ENCODE results near the gene ZBTB7C.
A peak's percentile ranks its signal among the peaks of the same experiment; 100 is the strongest.

Gene ZBTB7C

DNA sequence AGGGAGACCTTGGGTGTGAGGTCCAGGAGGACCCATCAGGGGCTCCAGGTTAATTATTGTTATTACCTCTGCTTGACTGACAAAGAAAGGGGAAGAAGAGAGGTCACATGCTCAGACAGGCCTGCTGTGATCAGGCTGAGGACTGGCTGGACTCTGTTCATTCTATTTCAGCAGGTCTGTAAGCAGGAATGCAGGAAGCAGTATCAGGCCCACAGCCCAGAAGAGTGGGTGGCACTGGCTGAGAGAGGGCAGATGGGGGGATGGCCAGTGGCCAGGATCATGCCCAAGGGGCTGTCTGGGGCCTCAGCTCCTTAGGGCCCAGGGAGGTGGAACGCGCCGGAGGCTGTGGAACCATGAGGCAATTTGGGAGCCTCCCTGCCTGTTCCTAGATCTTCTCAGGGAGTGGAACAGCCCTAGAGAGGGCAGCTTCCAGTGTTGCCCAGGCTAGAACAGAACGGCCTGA lies 43.7 kb upstream of the ZBTB7C start:
- TF ChIP-seq, protein P1, sequence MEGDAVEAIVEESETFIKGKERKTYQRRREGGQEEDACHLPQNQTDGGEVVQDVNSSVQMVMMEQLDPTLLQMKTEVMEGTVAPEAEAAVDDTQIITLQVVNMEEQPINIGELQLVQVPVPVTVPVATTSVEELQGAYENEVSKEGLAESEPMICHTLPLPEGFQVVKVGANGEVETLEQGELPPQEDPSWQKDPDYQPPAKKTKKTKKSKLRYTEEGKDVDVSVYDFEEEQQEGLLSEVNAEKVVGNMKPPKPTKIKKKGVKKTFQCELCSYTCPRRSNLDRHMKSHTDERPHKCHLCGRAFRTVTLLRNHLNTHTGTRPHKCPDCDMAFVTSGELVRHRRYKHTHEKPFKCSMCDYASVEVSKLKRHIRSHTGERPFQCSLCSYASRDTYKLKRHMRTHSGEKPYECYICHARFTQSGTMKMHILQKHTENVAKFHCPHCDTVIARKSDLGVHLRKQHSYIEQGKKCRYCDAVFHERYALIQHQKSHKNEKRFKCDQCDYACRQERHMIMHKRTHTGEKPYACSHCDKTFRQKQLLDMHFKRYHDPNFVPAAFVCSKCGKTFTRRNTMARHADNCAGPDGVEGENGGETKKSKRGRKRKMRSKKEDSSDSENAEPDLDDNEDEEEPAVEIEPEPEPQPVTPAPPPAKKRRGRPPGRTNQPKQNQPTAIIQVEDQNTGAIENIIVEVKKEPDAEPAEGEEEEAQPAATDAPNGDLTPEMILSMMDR (IDR thresholded peaks at IDR 0.05; ENCODE audit: low read depth, low read length), result no peak
- in situ Hi-C loops (cut with HindIII; ENCODE audit: low sequenced_read_pairs), result no loop called here
- peak; percentile 19 for DNase-seq (ENCODE audit: low read depth, low spot score)
- H3K4me3 ChIP-seq (ENCODE audit: low read depth, low read length), result no peak overlapping the region

DNA sequence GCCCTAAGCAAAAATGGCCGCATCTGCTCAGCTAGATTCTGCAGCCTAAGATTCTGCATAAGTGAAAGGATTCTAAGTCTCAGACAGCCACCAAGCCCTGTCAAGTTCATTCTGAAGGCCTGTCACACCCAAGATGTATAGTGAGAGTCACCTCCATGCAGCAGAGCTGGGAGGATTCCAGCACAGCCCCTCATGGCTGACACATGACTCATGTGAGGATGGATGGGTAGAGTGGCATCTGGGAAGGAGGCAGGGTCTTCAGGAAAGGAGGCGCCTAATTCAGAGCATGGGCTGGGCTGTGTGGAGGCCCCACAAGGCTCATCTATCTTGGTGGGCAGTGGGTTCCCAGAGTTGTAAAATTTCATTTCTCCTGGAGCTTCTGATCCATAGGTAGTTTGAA lies 41.5 kb upstream of the ZBTB7C start:
- no peak for DNase-seq (ENCODE audit: low read depth, low spot score)
- H3K4me3 ChIP-seq (ENCODE audit: low read depth, low read length), result no peak overlapping the region
- in situ Hi-C loops (cut with HindIII; ENCODE audit: low sequenced_read_pairs), result no loop called here
- TF ChIP-seq, protein P1 (IDR thresholded peaks at IDR 0.05; ENCODE audit: low read depth, low read length), result no peak

DNA sequence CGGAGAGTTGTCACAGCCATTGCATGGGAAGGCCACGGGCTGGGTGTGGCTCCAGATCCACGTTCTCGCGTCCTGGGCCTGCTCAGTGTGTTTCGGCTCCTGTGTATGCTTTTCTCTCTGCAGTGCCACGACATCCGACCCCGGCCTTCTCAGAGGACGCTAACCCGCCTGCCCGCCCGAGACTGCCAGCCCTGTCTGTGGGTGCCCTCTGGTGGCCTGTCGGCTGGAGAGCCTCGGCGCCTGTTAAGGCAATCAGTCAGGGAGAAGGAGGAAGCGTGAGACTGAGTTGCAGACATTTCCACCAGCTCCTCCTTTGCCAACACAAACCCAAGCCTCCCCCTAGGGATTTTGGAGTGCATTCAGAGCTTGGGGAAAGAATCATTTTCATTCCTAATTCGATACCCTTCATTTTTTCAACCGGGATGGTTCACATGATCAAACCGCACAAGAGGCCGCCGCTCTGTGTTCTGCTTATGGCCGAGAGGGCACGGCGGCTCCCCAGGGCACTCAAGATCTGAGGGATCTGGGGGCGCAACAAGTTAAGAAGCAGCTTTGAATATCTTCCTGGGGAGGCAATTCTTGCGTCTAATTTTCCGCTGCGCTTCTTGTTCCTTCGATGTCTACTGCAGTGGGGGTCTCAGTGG lies 37.5 kb upstream of the ZBTB7C start:
- no peak overlapping the region for H3K4me3 ChIP-seq (ENCODE audit: low read depth, low read length)
- TF ChIP-seq, protein P1 (IDR thresholded peaks at IDR 0.05; ENCODE audit: low read depth, low read length), result peak; percentile 96
- DNase-seq (ENCODE audit: low read depth, low spot score), result peak; percentile 73
- in situ Hi-C loops (cut with HindIII; ENCODE audit: low sequenced_read_pairs), result no loop called here

DNA sequence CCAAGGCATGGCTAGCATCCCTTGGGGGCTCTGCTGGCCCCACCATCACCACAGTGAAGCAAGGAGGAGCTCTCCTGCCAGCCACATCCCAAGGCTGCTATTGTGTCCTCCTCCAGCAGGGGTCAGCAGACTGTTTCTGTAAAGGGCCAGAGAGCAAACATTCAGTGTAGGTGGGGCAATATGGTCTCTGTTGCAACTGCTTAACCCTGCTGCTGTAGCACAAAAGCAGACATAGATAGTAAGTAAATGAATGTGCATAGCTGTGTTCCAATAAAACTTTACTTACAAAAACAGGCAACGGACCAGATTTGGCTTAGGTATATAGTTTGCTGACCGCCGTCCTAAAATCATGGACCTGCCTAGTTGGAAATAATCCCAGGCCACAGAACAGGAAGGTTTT lies 36.4 kb upstream of the ZBTB7C start:
- DNase-seq (ENCODE audit: low read depth, low spot score), result peak; percentile 74
- in situ Hi-C loops (cut with HindIII; ENCODE audit: low sequenced_read_pairs), result no loop called here
- H3K4me3 ChIP-seq (ENCODE audit: low read depth, low read length), result no peak overlapping the region
- TF ChIP-seq, protein P1 (IDR thresholded peaks at IDR 0.05; ENCODE audit: low read depth, low read length), result peak; percentile 99

DNA sequence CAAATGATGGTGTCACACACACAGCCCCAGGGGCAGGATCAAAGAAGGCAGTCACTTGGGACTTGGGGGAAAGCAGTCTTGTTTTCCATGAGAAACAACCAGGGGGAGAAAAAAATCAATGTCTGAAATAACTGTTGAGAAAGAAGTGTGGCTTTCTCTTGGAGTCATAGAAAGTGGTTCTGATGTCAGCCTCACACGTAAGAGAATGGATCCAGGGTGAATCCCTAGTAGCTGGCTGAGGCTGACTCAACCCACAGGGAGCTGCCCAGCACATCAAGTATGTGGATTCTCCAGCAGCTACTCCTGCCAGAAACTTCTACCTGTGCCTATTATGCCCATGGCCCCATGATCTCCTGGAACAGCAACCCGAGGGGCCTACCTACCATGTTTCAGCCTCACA lies 33.6 kb upstream of the ZBTB7C start:
- TF ChIP-seq, protein P1 (IDR thresholded peaks at IDR 0.05; ENCODE audit: low read depth, low read length), result no peak
- DNase-seq (ENCODE audit: low read depth, low spot score), result no peak
- no peak overlapping the region for H3K4me3 ChIP-seq (ENCODE audit: low read depth, low read length)
- in situ Hi-C loops (cut with HindIII; ENCODE audit: low sequenced_read_pairs), result no loop called here

DNA sequence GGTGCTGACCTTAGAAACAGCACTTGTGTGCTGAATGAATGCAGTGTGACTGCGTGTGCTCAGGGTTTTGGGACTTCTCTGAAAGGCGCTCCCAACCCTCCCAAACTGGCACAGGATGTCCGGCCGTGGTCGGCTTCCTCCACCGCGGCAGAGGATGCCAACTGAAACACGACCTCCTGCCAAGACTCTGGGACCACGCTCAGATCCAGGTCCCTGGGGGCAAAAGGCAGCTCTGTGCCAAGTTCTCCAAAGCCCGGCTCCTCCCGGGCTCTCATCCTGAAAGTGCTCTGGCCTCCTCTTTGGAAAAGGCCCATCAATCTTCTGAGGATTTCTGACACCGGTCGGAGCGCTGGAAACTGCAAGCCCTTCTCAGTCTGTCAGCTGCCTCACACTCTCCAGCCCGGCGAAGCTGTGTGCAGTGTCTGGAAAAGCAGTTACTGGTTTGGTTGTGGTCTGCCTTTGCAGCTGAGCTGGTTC lies 32.3 kb upstream of the ZBTB7C start:
- TF ChIP-seq, protein P1 (IDR thresholded peaks at IDR 0.05; ENCODE audit: low read depth, low read length), result no peak
- DNase-seq (ENCODE audit: low read depth, low spot score), result peak; percentile 7
- H3K4me3 ChIP-seq (ENCODE audit: low read depth, low read length), result no peak overlapping the region
- in situ Hi-C loops (cut with HindIII; ENCODE audit: low sequenced_read_pairs), result no loop called here
